ENCODE measurements around the gene CLEC19A. TPM values are rescaled to one million over a fixed set of nuclear protein-coding genes. Genes with fewer than 3 reads are reported as not detected.

The CLEC19A gene
- total RNA-seq (2021; fragmentation: NEBNext Ultra II Directional; extraction: Animal tissue kit (Norgen Biotek cat#: 25700)) = not detected
- long read RNA-seq = 0 reads

- no peak for TF ChIP-seq CTCF (IDR thresholded peaks at IDR 0.05)
- Mint-ChIP-seq H3K36me3 (ENCODE audit: low read depth) (no peaks in the 10 kb centered on the region), H3K4me1 (ENCODE audit: low read depth) (no peaks in the 10 kb centered on the region), H3K9me3 (peaks cover 11% of the 10 kb centered on the region), H3K27ac (no peak within 1 kb of the TSS), H3K27me3 (ENCODE audit: insufficient read depth) (peaks cover 1% of the 10 kb centered on the region; the same call in 1 of the 2 replicates), H3K4me3 (no peak within 1 kb of the TSS)
- no peak for DNase-seq
Measured at GRCh38 chr16:19285431-19285830, at the start of gene CLEC19A. TSS of gene CLEC19A (plus strand) at chr16:19285731. CDS start at chr16:19285852, 121 bp downstream.

DNA sequence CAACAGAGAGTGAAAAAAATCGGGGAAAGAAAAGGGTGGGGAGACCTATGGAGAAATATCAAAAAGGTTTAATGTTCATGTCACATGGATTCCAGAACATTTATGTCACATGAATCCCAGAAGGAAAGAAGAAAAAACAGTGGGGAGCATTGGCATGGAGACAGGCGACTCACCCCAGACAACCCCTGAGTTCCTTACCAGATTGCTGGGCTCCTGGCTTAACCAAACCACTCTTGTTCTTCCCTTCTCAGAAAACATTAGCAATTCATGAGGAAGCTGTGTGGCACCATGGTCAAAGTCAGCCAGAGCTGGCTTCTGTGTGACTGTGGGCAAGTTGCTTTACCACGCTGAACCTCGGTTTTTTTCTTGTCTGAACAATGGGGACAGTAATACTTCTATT, 49.6 kb upstream of the CLEC19A start:
- Mint-ChIP-seq H3K27ac (no peak overlapping the region), H3K36me3 (ENCODE audit: low read depth) (no peaks in the 10 kb centered on the region), H3K27me3 (ENCODE audit: insufficient read depth) (no peaks in the 10 kb centered on the region), H3K4me1 (ENCODE audit: low read depth) (no peaks in the 10 kb centered on the region), H3K4me3 (no peak overlapping the region), H3K9me3 (peaks cover 28% of the 10 kb centered on the region)
- DNase-seq = no peak
- TF ChIP-seq CTCF (IDR thresholded peaks at IDR 0.05) = no peak

DNA sequence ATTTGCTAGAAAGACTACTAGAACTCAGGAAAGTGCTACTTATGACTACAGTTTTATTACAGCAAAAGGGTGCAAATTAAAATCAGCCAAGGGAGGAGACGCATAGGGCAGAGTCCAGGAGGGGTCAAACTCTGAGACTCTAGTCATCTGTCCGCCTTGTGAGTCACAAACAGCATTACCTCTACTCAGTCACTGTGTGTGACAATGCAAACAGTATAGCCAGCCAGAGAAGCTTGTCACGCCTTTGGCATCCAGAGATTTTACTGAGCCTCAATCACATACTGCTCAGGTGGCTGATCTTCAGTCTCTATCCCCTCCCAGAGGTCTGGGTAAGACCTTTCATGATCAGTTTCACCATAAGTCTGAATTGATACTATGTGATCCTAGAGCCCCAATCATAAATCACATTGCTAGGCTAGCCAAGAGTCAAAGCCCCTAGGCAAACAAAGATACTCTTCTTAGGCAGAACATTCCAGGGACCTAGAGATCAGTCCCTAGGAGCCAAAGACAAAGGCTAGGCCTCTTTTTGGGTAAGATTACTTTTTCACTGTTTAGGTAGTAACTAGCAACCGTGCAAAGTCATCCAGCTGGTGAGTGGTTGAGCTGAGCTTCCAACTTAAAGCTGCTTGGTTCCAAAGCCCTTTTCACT, 48.8 kb upstream of the CLEC19A start:
- 0 out of 2 replicates have a peak, but pooled peaks cover under 1% of the 10 kb centered on the region for H3K27me3 Mint-ChIP-seq (ENCODE audit: insufficient read depth)

GRCh38 chr16:19238406-19238805, 47.1 kb upstream of the CLEC19A start:
- H3K36me3 Mint-ChIP-seq (ENCODE audit: low read depth) = no peaks in the 10 kb centered on the region
- no peak for TF ChIP-seq CTCF (IDR thresholded peaks at IDR 0.05)
- H3K4me1 Mint-ChIP-seq (ENCODE audit: low read depth) = no peaks in the 10 kb centered on the region
- DNase-seq = no peak
- H3K27me3 Mint-ChIP-seq (ENCODE audit: insufficient read depth) = 0 out of 2 replicates have a peak, but pooled peaks cover 5% of the 10 kb centered on the region
- H3K27ac Mint-ChIP-seq = no peak overlapping the region
- H3K4me3 Mint-ChIP-seq = no peak overlapping the region
- peaks cover 29% of the 10 kb centered on the region for H3K9me3 Mint-ChIP-seq

More for the DNA sequence above, 48.8 kb upstream of the CLEC19A start:
- peaks cover 27% of the 10 kb centered on the region for H3K9me3 Mint-ChIP-seq
- H3K36me3 Mint-ChIP-seq (ENCODE audit: low read depth) = no peaks in the 10 kb centered on the region
- H3K4me1 Mint-ChIP-seq (ENCODE audit: low read depth) = no peaks in the 10 kb centered on the region
- H3K4me3 Mint-ChIP-seq = no peak overlapping the region
- no peak for DNase-seq
- no peak for TF ChIP-seq CTCF (IDR thresholded peaks at IDR 0.05)
- no peak overlapping the region for H3K27ac Mint-ChIP-seq

GRCh38 chr16:19239511-19240155, 45.9 kb upstream of the CLEC19A start:
- peaks cover 29% of the 10 kb centered on the region for H3K9me3 Mint-ChIP-seq
- H3K27me3 Mint-ChIP-seq (ENCODE audit: insufficient read depth) = peaks cover 7% of the 10 kb centered on the region; the same call in 1 of the 2 replicates
- H3K27ac Mint-ChIP-seq = no peak overlapping the region
- H3K4me3 Mint-ChIP-seq = no peak overlapping the region
- H3K4me1 Mint-ChIP-seq (ENCODE audit: low read depth) = no peaks in the 10 kb centered on the region
- no peaks in the 10 kb centered on the region for H3K36me3 Mint-ChIP-seq (ENCODE audit: low read depth)
- TF ChIP-seq CTCF (IDR thresholded peaks at IDR 0.05) = no peak
- no peak for DNase-seq

All from HFFc6 (cell line).